GM19372 (cell line): ENCODE results near the gene FBF1.
A peak's percentile ranks its signal among the peaks of the same experiment; 100 is the strongest.

ENCODE experiments used
- ATAC-seq: cut with Tn5 transposase; IDR thresholded peaks from one replicate; pipeline ENCODE4 v1.9.1; 2021; ENCODE audit warnings: mild to moderate bottlenecking, low read depth, moderate library complexity; ENCODE audit not compliant: unreplicated experiment

Gene FBF1

DNA sequence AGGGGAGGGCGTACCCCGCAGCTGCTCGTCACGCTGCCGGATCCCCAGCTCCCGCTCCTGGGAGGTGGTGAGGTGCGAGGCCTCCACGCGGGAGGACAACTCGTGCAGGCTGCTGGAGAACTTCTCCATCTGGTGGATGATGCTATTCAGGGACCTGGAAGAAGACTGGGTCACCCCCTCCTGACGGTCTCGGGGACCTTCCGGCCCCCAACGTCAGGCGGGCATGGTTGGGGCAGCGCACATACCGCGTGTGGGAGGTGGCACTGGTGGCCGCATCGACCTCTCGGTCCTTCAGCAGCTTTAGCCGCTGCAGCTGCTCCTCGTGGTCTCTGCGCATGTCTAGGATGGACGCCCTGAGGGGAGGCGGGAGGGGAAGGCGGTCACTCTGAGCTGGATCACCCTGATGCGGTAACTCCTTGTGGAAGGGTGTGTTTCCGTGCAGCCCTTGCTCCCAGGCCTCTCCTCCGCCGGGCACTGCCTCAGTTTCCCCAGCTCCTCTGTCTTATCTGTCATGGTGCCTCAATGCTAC is 22.9 kb downstream of the FBF1 start:
- no peak for ATAC-seq

DNA sequence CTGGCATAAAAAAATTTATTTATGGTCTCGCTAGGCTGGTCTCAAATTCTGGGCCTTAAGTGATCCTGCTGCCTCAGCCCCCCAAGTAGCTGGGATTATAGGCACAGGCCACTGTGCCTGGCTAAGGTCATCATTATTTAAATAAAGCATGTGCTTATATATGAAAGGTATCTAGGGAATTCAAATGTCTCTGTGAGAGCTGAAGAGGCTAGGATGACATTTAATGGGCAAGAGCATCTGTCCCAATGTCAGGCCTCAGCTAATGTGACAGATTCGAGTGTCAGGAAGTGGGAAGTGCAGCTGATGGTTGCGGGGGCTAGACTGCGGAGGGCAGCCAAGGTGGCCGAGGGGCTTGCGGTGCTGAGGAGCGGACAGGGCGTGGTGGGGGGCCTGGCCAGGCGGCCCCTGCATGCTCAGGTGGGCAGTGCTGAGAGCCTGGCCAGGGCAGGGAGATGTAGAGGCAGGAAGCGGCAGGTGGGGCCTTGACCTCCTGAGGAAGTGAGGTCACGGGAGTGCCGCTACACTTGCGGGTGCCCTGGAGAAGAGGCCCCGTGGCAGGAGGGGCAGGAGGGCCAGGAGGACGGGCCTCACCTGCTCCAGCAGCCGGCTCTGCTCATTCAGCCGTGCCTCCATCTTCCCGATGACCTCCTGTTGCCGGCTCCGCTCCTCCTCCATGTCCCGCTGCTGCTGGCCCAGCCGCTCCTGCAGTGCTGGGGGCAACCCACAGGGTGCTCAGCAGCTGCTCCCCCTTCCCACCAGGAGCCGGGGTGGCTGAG is 23.5 kb downstream of the FBF1 start:
- no peak for ATAC-seq

DNA sequence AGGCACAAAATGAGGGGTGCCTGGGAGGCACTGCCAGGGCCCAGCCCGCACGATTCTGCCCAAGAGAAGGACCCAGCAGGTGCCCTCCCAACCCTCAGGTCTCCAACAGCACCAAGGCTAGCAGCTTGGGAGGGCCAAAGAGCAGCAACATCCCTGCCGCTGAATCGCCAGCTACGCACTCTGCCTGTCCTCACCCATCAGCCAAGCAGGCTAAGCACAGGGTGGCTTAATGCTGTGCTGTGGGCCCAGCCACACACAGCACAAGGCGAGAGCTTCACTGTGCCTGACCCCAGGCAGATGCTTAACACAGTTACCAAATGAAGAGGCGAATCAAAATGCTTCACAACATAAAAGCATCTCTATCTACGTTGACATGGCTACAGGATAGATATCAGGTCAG is 25.6 kb downstream of the FBF1 start:
- no peak for ATAC-seq

DNA sequence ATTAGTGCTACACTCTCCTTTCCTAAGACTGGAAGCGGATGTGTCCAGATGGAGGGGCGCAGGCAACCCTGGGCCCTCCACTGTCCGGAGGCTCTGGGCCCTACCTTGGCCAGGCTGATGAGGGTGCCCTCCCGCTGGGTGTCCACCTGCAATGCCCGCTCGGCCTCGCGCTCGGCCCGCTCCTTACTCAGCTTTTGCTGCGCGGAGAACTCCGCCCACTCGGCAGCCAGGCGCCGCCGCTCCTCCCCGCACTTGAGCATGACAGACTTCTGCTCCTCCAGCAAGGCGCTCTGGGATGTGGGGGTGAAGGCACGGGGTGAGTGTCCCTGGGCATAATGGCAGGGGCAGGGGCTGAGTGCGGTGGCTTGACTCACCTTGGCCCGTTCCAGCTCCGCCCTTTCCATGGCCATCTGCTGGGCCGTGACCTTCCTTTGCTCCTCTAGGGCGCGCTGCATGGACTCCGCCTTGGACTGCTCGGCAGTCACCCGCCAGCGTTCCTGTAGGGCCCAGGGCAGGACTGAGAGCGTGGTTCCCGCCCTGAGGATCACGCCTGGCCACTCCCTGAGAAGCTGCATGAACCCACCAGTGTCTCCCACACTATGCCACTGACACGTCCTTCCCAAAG is 26.1 kb downstream of the FBF1 start:
- no peak for ATAC-seq

DNA sequence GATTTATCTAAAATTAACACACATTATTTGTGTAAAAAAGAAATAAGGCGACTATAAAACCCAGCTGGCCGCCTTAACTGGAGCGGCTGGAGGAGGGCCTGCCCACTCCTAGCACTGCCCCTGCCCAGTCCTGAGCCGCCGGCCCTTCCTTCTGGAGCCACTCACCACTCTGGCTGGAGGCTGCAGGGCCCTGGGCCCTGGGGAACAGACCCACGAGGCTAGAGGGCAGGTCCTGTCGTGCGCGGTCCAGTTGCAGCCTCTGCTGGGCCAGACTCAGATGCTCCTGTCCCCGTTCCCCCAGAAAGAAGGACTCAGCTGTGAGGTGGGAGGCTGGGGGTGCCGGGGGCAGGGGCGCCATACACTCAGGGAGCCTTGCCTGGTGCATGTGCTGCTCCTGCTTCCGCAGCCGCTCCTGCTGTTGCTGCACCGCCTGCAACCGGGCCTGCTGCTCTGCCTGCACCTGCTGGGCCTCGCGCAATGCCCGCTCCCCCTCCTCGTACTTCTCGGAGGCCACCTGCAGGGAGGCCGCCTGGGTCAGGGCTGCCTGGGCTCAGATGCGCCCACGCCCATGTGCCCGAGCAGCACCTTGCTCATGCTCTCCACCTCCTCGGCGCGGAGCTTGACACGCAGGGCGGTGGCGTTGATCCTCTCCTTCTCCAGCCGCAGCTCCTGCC is 27.2 kb downstream of the FBF1 start:
- no peak for ATAC-seq

DNA sequence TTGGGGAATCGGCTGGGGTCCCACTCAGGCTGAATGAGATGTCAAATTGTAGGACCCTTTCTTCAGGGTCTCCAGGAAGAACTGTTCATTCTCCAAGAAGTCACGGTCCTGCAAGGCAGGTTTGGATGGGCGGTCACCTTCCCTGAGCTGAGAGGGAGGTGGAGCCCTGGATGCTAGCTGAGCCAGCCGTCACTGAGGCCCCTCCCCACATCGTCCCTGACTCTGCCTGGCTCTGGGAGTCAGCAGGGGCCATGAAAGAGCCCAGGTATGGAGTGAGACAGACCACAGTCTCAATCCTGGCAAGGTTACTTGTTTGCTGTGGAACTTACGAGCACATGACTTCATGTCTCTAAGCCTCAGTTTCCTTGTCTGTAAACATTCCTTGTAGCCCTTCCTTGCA is 30.1 kb downstream of the FBF1 start:
- ATAC-seq: no peak

DNA sequence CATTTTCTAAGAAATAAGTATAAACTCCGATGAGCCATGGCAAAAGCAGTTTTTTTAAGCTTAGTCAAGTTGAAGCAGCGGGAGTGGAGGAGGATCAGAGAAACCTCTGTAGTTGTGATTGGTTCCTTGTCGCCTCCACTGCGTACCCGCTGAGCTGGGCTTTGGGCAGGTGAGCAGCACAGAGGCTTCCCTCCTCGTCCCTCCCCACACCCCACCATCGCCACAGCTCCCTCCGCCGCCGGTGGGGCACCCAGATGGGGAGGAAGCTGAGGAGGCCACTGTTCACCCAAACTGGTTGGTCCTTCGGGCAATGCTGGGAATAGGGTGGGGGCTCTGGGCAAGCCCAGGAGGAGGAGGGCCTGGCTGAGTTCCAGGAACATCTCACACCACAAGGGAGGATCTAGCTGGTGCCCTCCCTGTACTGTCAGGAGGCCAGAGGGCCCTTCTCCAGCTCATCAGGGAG is 31.0 kb downstream of the FBF1 start:
- ATAC-seq: no peak

DNA sequence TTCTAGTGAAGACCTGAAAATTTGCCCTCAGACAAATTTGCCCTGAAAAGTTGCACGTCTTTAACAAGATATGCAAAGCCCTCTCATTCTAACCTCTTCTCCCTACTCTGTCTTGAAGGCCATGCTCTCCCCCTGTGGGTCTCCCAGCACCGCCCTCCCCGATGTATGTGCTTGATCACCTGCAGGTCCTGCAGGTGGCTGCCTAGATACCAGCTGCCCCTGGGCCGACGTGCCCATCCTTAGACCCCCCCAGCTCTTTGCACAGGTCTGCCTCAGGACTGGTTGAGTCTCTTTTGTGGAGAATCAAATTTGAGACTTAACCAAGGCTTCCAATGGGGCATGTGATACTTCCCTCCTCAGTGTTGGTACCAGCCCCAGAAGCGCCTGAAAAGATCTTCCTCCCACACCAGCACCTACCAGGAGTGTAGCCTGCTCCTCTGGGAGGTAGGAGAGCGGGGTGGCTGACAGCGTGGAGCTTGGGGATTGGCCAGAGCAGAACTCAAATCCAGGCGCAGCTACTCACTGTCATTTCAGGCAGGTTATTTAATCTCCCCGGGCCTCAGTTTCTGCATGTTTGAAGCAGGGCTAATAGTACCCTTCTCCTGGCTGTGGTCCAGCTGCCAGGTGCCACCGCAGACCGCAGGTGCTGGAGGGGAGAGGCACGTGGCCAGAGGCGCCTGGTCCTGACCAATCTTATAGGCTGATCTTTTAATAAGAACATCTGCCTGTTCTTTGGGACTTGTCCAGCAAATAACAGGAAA is 31.6 kb downstream of the FBF1 start:
- ATAC-seq: no peak

DNA sequence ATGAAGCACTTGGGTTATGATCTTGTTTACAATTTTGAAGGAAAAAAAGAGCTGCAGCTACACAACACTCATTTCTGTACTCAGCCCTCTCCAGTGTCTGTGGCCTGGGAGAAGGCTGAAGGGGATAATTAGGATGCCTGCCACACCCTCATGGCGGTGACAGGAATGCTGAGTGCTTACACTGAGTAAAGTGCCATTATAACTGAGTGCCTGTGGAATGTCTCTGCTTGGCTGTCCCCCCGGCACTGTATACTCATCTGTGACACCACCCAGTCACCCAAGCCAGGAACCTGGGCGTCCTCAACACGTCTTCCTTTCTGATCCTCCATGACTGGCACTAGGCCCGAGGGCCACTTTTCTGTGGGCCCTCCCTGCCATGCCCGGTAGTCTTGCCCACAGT is 32.6 kb downstream of the FBF1 start:
- ATAC-seq: no peak

DNA sequence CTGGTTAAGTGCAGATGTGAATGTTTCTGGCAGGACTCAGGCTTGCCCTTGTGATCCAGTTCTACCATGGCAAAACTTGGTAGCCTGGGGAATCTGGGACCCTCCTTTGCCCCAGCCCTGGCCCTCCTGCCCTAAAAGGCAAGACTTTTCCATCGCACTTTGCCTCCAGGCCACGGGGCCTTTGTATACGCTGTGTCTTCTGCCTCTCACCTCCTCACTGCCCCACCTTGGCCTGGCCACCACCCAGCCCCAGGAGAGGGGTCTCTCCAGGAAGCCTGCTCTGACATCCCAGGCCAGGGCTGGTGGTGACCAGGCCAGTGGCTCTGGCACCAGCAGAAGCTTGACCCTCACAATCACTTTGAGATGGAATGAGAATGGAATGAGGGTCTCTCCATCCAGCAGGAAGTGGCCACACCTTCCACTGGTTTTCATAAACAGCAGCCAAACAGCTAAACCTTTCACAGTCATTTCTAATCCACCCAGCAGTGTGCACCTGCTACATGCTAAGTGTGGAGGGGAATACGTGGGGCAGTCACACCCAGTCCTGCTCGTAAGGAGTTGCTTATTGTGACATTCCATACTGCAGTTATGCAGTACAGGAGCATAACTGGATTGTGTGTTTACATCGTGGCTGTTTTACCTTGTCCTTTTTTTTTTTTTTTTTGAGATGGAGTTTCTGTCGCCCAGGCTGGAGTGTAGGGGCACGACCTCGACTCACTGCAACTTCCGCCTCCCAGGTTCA is 34.5 kb downstream of the FBF1 start:
- ATAC-seq: no peak

DNA sequence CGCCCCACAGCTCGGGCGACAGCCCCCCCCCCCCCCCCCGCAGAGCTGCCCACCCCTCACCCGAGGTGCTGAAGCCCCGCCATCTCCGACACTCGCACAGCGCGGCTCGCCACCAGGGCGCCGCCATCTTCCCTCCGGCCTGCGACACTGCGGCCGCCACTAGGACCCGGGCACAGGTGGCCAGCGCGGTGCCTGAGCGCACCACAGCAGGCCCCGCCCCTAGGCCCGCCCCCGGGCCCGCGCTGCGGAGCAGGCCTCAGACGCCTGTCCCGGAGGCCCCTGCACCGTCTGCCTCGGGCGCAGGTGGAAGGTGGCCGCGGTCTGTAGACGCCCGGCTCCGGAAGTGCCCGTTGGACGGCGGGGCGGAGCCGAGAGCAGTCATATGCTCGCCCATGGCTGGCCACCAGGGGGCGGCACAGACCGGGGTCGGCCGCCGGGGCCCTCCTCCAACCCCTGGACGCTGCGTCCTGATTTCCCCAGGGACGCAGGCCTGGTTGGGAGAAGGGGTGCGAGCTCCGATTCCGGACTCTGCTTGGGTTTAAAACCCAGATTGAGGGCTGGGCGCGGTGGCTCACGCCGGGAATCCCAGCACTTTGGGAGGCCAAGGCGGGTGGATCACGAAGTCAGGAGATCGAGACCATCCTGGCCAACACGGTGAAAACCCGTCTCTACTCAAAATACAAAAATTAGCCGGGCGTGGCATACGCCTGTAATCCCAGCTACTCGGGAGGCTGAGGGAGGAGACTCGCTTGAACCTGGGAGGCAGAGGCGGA is 35.9 kb downstream of the FBF1 start, which contains the start of gene MRPL38:
Gene MRPL38, minus strand, starts transcription at position 136 of the 773 bp plus-strand sequence. Its CDS starts 9 bp downstream, at position 127.
- peak; percentile 96 for ATAC-seq

DNA sequence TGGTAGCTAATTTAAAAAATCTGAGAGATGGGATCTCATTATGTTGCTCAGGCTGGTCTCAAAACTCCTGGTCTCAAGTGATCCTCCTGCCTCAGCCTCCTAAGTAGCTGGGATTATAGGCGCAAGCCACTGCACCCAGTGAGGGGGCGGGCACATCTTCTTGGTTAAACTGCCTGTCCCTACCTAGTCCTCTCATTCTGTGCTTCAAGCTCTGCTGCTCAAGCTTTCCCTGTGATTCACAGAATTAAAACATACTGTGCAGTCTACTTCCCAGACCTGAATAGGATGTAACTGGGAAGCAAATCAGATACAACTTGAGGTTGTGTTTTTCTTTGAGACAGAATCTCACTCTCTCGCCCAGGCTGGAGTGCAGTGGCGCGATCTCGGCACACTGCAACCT is 38.4 kb downstream of the FBF1 start:
- ATAC-seq: no peak

DNA sequence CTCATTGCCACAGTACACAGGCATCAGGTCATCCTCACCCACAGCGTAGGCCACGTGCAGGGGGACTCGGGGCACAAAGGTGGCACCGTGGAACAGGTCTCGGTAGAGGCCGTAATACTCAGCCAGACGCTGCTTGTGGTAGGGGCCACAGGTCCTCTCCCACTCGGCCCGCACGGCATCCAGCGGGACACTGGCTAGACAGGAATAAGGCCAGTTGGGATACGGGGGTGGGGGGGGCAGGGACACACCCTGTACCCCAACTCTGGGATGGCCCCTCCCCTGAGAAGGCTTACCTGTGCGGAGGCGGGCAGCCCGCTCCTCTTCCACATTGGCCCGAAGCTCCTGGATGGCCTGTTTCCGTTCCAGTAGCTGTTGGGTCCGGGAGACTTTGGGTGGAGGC is 39.1 kb downstream of the FBF1 start:
- ATAC-seq: no peak

DNA sequence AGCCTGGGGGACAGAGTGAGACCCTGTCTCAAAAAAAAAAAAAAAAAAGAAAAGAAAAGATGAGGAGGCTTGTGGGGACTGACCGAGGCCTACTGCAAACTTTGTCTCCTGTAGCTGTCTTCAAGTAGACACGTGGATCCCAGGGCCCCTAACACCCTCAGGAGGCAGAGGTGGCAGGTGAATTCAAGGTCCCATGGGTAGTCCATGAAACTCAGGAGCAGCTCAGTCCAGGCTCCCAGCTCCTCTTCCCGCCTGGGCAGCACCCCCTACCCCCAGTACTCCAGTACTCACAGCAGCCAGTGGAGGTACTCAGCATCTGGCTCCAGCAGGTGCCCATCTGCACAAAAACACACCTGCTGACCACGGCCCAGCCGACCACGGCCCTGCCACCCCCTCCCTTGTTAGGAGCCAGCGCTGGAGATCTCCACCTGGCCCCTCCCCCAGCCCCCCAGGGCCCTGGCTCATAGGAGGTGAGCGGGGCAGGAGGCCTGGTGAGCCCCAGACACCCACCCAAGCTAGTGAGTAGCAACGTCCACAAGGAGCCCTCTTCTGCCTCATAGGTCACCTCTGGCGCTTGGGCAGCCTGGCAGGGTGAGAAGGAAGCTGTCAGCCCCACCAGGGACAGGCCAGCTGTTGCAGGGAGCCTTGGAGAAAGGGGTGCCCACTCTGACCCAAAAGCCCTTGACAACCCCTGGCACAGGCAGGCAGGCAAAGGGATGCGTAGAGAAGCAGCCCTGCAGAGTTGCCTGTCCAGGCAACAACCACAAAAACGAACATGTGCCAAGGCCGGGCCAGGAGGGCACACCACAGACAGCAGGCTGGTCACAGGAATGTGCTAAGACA is 39.9 kb downstream of the FBF1 start:
- ATAC-seq: no peak

DNA sequence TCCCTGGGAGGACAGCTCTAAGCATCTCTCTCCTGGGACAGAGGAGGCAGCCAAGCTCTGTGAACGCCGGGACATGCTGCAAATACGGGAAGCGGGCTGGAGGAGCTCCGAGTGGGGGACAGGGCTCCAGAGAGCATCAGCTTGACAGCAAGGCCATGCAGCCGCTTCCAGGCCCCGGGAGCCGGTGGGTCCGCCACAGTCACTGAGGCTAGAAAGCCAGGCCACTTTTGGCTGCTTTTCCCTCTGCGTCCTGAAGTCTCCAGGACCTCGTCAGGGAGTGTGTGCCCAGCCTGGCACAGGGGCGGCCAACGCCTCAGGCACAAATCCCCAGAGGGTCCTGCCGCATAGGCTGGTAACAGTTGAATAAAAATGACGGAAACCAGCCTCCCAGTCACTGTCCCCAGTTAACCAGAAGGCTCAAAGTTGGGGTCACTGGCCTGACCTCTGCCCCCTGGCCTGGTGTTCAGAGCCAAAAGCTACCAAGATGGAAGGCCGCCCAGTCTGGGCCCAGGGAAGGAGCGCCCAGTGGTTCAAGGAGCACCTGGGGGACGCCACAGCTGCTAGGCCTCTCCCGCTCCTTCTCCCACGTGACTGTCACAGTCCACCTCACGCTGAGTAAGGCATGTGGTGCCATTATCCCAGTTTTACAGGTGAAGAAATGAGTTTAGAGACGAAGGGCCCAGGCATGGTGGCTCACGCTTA is 40.9 kb downstream of the FBF1 start:
- no peak for ATAC-seq

DNA sequence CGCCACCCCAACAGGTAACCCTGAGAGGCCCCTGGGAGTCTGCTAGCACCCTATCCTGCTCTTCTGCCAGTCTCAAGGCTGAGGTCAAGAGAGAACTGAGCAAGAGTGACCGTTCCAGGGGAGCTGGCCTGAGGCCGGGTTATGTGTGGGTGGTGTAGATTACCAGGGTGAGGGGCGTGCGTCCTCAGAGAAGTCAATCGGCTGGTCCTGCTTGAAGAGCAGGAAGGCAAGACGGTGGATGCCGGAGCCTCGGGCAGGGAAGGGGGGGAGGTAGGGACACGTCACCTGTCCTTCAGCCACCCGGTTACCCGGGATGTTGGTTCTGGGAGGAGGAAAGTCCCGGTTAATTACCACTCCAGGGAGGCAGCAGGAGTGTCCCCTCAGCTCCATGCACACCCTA is 41.5 kb downstream of the FBF1 start:
- ATAC-seq: no peak

DNA sequence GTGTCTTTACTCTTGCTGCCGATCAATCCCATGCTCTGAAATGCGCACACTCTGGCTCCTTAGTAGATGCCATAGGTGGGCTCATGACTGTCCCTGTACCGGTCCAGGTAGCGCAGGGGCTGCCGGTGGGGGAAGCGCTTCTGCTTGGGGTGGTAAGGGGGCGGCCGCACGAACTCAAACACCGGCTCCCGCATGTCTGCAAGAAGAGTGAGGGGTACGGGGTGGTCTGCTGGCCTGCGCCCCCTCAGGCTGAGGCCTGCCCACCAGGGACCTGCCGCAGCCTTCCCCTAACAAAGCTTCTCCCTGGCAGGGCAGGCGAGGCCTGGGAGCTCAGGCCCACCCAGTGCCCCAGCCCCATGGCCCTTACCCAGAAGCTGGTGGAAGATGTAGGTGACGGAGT is 42.1 kb downstream of the FBF1 start:
- no peak for ATAC-seq

DNA sequence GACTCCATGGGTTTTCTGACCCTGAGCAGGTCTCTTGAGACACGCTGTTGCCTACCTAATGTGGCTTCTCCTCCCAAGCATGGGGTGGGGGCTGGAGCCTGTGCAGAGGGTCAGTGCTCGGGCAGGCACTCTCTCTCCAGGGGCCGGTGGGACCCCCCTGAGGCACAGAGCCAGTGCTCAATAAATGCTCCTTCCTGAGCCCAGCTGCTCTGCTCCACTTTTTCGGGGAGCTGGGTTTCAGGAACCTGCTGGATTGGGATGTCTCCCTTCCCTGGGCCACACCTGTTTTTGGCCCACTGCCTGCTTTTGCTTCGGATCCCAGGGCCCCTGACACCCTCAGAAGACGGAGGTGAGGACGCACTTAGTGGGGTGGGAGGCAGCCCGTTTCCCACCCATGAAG is 42.8 kb downstream of the FBF1 start:
- no peak for ATAC-seq
